Measurements from ENCODE around the gene FGF1.

DNA sequence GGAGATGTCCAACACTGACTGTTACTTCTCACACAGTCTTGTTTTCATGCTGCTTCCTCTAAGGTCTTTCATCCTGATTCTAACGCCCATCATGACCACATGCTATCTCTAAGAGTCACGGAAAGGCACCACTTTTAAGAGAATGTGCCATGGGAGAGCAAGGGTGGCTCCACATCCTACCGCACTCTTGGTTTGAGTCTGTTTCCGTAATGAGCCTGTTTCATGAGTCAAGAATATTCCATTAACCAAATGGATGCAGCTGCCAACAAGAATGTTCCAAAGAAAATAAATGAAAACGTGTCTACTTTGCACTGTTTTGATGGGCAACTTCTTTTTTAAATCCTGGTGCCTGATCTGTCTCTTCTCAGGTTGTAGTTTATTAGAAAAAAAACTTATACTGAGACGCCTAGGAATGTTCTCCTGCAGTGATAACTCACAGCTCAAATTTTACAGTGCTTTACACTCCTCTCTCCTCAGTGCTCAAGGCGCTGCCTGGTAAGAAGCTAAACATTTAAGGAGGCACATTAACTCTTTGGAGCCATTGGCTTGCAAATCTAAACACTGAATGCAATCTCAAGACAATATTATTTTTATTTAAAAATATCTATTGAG lies 124.3 kb downstream of the FGF1 start:
- TF ChIP-seq CTCF (IDR thresholded peaks at IDR 0.05) (no peak), POLR2A (IDR thresholded peaks at IDR 0.05) (no peak)

Measured in uterus (tissue), 2 donors.